Sigmoid colon (tissue), 3 donors: ENCODE data around the gene MSLN.

ENCODE experiments used
- CTCF ChIP-seq, 4 experiments: fragments of 450-650 bp in 3 of 4; fragments of 200-600 bp in 1 of 4; IDR thresholded peaks; one replicate each; pipeline ENCODE4 v1.5.1; 2016 to 2019; ENCODE audit warnings: antibody characterized with exemption in 4 of 4, mild to moderate bottlenecking in 3 of 4, moderate library complexity in 2 of 4
- POLR2A ChIP-seq, 2 donors: fragments of 450-650 bp; IDR thresholded peaks; one replicate each; pipeline ENCODE4 v1.6.1; 2016; ENCODE audit warnings: antibody characterized with exemption in 2 of 2, mild to moderate bottlenecking in 2 of 2, moderate library complexity in 2 of 2

DNA sequence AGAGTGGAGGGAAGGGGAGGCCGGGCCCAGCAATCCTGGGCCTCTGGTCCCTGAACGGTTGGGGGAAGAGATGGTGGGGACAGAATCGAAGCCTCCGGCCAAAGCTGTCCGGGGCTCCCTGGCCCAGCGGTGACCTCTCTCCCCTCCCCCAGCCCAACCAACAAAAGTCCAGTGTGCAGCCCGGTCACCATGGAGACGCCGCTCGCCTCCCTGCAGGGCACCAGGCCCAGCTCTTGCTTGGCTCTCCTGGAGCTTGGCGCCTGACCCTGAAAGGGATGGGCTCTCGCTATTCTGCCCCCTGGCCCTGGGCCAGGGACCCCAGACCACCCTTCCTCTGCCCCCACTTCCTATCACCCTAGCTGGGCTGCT is 44.4 kb upstream of the MSLN start:
- no peak for TF ChIP-seq CTCF (IDR thresholded peaks at IDR 0.05)
- no peak for TF ChIP-seq POLR2A (IDR thresholded peaks at IDR 0.05)
